H7 (cell line): ENCODE data around the gene EGFL6. TPM values are rescaled to one million over a fixed set of nuclear protein-coding genes. Genes with fewer than 3 reads are reported as not detected.
"Not testable (repeated sequence)": the region's sequence is repeated elsewhere in the genome, so short reads cannot be mapped to it uniquely, and the experiment has no call there.

Experiments
- DNase-seq: peaks from one replicate; pipeline ENCODE4 v3.0.0; 2012
- H3K27me3 ChIP-seq: 2 replicates; pipeline ENCODE4 v1.6.0; 2011; ENCODE audit warnings: mild to moderate bottlenecking, low read length; ENCODE audit not compliant: control insufficient read depth, insufficient read depth
- H3K36me3 ChIP-seq: replicated peaks from 2 replicates; pipeline ENCODE4 v1.5.1; 2011; ENCODE audit warnings: low read length; ENCODE audit not compliant: control insufficient read depth, insufficient read depth
- H3K4me3 ChIP-seq: 2 replicates; pipeline ENCODE4 v1.5.1; 2011; ENCODE audit warnings: low read depth, mild to moderate bottlenecking, control low read depth, low read length, moderate library complexity; ENCODE audit not compliant: insufficient read depth
- total RNA-seq: library from RNA; depleted of rRNA; stranded (reverse); fragments of >200 nt; shearing (Covaris generic); gene quantifications from 2 replicates; pipeline ENCODE4 v1.2.3, GENCODE V29; 2014

Gene EGFL6
- total RNA-seq, 1 experiment from 2014 or later, result 0.24 TPM

- Histone ChIP-seq H3K36me3 (no peaks in the 10 kb centered on the region), H3K4me3 (peak overlapping the region; percentile 70), H3K27me3 (no peaks in the 10 kb centered on the region)
- DNase-seq, result no peak
These were observed 82.9 kb downstream of the EGFL6 start for GRCh38 chrX:13652287-13652793.

DNA sequence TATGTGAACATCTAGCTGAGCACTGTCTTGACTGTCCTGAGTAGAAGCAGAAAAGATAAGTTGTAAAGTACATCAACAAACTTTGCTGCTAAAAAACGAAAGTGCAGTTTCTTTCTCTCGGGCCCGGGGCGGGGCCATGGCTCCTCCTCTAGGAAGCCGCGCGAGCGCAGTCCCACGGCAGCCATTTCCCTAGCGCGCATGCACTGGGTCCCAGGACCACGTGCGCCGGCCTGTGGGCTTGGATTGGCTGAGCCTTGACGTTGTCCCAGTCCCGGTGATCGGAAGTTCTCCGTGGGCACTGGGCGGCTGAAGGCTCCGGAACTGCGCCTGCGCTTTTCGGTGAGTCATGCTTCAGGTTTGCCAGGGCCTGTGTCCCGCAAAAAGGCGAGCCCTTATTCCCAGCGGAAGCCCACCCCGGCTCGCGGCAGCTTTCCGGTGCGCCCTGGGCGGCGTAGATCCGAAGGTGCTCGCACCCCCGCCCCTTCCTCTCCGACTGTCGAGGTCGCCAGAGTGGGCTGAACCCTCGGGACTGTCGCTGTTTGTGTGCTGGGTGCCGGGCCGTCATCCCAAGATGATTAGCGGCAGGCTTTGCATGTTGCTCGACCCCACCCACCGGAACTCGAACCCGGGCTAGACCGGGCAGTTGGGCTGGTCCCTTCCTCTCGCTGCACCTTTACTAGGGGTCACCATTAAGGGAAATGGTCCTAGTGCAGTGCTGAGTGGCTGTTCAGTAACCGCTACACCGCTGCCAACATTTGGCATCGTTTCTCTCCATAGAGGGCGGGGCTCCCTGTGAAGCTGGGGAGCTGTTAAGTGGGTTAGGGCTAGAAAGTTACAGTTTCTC, 83.7 kb downstream of the EGFL6 start, which contains the start of gene TCEANC:
Gene TCEANC, plus strand, starts transcription at position 292 of the 844 bp plus-strand sequence. CDS start 9,368 bp downstream, outside the sequence.
- Histone ChIP-seq H3K36me3 (no peaks in the 10 kb centered on the region), H3K4me3 (peak within 1 kb of the TSS; percentile 70), H3K27me3 (no peaks in the 10 kb centered on the region)
- peak; percentile 89 for DNase-seq

- H3K27me3 ChIP-seq, result no peaks in the 10 kb centered on the region
- no peaks in the 10 kb centered on the region for H3K36me3 ChIP-seq
- DNase-seq, result no peak
- no peak overlapping the region; the same call in 1 of the 2 replicates for H3K4me3 ChIP-seq
These were observed 84.7 kb downstream of the EGFL6 start for GRCh38 chrX:13654116-13654515.

DNA sequence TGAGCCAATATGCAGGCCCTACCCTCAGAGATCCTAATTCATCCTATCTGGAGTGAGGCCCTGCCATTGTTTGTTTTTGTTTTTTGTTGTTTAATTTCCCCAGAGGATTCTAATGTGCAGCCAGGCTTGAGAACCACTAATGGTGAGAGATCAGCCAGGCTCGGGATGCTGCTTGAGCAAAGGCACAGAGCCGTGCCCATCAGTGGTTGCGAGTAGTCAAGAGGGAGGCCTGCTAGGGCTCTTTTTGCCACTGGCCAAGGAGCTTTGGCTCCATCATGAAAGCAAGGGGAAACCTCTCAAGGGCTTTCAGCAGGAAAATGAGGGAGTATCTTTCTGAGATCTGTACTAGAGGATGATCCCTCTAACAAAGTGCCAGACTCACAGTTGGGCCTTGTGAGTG, 86.3 kb downstream of the EGFL6 start:
- no peaks in the 10 kb centered on the region for H3K36me3 ChIP-seq
- no peak for DNase-seq
- H3K4me3 ChIP-seq, result no peak overlapping the region
- no peaks in the 10 kb centered on the region for H3K27me3 ChIP-seq

- peak; percentile 53 for DNase-seq
- peaks cover 3% of the 10 kb centered on the region; the same call in 1 of the 2 replicates for H3K36me3 ChIP-seq
- H3K4me3 ChIP-seq, result no peak overlapping the region
- H3K27me3 ChIP-seq, result no peaks in the 10 kb centered on the region
These were observed 89.2 kb downstream of the EGFL6 start for GRCh38 chrX:13658602-13659001.

- H3K4me3 ChIP-seq, result no peak overlapping the region
- H3K36me3 ChIP-seq, result peaks cover 3% of the 10 kb centered on the region; the same call in 1 of the 2 replicates
- no peaks in the 10 kb centered on the region for H3K27me3 ChIP-seq
- peak; percentile 15 for DNase-seq
These were observed 89.7 kb downstream of the EGFL6 start for GRCh38 chrX:13659063-13659462.

DNA sequence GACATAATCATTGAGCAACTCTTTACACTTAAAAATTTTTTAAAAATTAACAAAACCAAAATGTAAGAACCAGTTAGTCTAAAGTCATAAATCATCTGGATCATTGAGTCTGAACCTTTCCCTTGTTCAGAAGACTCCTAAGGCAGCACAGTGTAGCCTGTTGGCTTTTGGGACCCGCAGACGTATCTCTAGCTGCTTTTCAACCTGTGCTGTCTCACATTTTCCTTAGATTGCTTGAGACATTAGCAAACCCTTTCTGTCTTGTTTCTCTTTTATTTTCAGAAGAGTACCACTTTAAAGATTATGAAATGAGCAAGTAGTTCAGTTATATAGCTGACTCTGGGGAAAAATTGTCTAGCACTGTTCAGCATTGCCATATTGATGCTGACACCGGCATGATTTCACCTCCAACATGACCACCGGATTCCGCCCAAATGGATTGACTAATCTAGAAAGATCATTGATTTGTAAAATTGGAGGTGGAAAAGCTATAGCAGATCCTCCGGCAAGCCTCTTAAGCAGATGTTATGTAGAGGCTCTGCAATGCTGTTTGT, 92.4 kb downstream of the EGFL6 start:
- Histone ChIP-seq H3K27me3 (no peaks in the 10 kb centered on the region), H3K4me3 (no peak overlapping the region), H3K36me3 (peaks cover 3% of the 10 kb centered on the region; the same call in 1 of the 2 replicates)
- no peak for DNase-seq

- Histone ChIP-seq H3K4me3 (no peak overlapping the region), H3K36me3 (peaks cover 3% of the 10 kb centered on the region; the same call in 1 of the 2 replicates), H3K27me3 (no peaks in the 10 kb centered on the region)
- DNase-seq, result no peak
These were observed 93.0 kb downstream of the EGFL6 start for GRCh38 chrX:13662355-13662791.

- no peak for DNase-seq
- Histone ChIP-seq H3K4me3 (no peak overlapping the region), H3K27me3 (no peaks in the 10 kb centered on the region), H3K36me3 (peaks cover 3% of the 10 kb centered on the region; the same call in 1 of the 2 replicates)
These were observed 94.6 kb downstream of the EGFL6 start for GRCh38 chrX:13664020-13664419.

- Histone ChIP-seq H3K4me3 (no peak overlapping the region), H3K36me3 (peaks cover 3% of the 10 kb centered on the region; the same call in 1 of the 2 replicates), H3K27me3 (no peaks in the 10 kb centered on the region)
- DNase-seq, result no peak
These were observed 97.4 kb downstream of the EGFL6 start for GRCh38 chrX:13666836-13667235.

DNA sequence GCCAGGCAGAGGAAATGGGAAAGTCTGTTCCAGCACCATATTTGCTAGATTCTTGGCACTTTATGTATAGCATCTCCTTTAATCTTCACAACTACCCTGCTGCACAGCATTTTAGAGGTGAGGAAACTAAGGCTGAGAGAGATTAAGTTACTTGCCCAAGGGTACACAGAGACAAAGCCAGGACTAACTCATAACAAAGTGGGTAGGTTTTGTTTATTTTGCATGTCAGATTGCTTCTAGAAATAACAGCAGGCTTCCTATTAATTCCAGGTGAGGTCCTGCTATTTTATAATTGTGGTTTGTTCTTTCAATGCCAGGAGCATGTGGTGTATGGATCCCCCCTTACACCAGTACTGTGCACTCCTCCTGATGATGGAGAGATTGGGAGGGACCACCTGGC, 98.5 kb downstream of the EGFL6 start:
- no peak for DNase-seq
- H3K4me3 ChIP-seq, result no peak overlapping the region
- H3K27me3 ChIP-seq, result no peaks in the 10 kb centered on the region
- no peaks in the 10 kb centered on the region; the same call in 1 of the 2 replicates for H3K36me3 ChIP-seq

GRCh38 chrX:13669246-13669737, 99.9 kb downstream of the EGFL6 start:
- Histone ChIP-seq H3K36me3 (no peaks in the 10 kb centered on the region), H3K4me3 (no peak overlapping the region), H3K27me3 (no peaks in the 10 kb centered on the region)
- DNase-seq, result no peak

GRCh38 chrX:13669755-13670154, 100.4 kb downstream of the EGFL6 start:
- H3K4me3 ChIP-seq, H3K27me3 ChIP-seq, H3K36me3 ChIP-seq, DNase-seq: not testable (repeated sequence)

- H3K4me3 ChIP-seq, result no peak overlapping the region
- H3K27me3 ChIP-seq, result no peaks in the 10 kb centered on the region
- H3K36me3 ChIP-seq, result no peaks in the 10 kb centered on the region
- no peak for DNase-seq
These were observed 100.8 kb downstream of the EGFL6 start for GRCh38 chrX:13670197-13670596.

DNA sequence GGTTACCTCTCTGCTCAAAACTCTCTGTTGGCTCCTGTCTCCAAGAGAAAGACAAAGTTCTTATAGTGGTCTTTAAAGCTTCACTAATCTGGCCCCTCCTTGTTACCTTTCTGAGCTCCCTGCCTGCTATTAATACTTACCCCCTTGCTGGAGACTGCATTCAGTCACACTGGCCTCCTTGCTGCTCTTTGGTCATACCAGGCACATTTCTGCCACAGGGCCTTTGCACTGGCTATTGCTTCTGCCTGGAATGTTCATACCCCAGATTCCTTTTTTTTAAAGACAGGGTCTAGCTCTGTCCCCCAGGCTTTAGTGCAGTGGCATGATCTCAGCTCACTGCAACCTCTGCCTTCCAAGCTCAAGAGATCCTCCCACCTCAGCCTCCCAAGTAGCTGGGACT, 103.6 kb downstream of the EGFL6 start:
- DNase-seq, result peak; percentile 43
- H3K27me3 ChIP-seq, result no peaks in the 10 kb centered on the region
- no peaks in the 10 kb centered on the region for H3K36me3 ChIP-seq
- H3K4me3 ChIP-seq, result no peak overlapping the region
